Ascending aorta (tissue), 2 donors: ENCODE results near the gene TAGLN. TPM values are rescaled to one million over a fixed set of nuclear protein-coding genes. Genes with fewer than 3 reads are reported as not detected.

Source experiments
- DNase-seq, 2 donors: peaks; one replicate each; pipeline ENCODE4 v3.0.0-alpha.2; 2019; ENCODE audit warnings: low spot score in 2 of 2
- H3K27ac ChIP-seq, 2 donors: fragments of 200-600 bp; sonication (generic); one replicate each; pipeline ENCODE4 v1.5.1; 2016 to 2017; ENCODE audit warnings: mild to moderate bottlenecking in 1 of 2
- H3K27me3 ChIP-seq: fragments of 200-600 bp; sonication (generic); one replicate; pipeline ENCODE4 v1.5.1; 2017
- H3K36me3 ChIP-seq, 2 donors: fragments of 200-600 bp; sonication (generic); one replicate each; pipeline ENCODE4 v1.5.1; 2016
- H3K4me1 ChIP-seq, 2 donors: fragments of 200-600 bp; sonication (generic); one replicate each; pipeline ENCODE4 v1.5.1; 2016 to 2017; ENCODE audit warnings: mild to moderate bottlenecking in 1 of 2
- H3K4me3 ChIP-seq, 2 donors: fragments of 200-600 bp; sonication (generic); one replicate each; pipeline ENCODE4 v1.5.1; 2016 to 2017; ENCODE audit warnings: mild to moderate bottlenecking in 1 of 2
- H3K9me3 ChIP-seq, 2 donors: fragments of 200-600 bp; sonication (generic); one replicate each; pipeline ENCODE4 v1.5.1; 2016
- intact Hi-C: fragments of 100-400 bp; cut with DNase I; formaldehyde crosslinking; loops from one replicate; pipeline ENCODE4 v1.15.1; 2023
- total RNA-seq: library from RNA; depleted of rRNA; stranded (reverse); fragments of >200 nt; gene quantifications from one replicate; pipeline ENCODE4 v1.1.0, GENCODE V29; 2016
- TF ChIP-seq, protein P1 (sequence below), 3 experiments: fragments of 200-600 bp in 2 of 3; fragments of 450-650 bp in 1 of 3; sonication (generic) in 2 of 3; IDR thresholded peaks; one replicate each; pipeline ENCODE4 v1.5.1; 2016 to 2019; ENCODE audit warnings: antibody characterized with exemption in 3 of 3, mild to moderate bottlenecking in 1 of 3, moderate library complexity in 1 of 3

The TAGLN gene
- total RNA-seq, 1 donor from 2014 or later = 6,542 TPM

DNA sequence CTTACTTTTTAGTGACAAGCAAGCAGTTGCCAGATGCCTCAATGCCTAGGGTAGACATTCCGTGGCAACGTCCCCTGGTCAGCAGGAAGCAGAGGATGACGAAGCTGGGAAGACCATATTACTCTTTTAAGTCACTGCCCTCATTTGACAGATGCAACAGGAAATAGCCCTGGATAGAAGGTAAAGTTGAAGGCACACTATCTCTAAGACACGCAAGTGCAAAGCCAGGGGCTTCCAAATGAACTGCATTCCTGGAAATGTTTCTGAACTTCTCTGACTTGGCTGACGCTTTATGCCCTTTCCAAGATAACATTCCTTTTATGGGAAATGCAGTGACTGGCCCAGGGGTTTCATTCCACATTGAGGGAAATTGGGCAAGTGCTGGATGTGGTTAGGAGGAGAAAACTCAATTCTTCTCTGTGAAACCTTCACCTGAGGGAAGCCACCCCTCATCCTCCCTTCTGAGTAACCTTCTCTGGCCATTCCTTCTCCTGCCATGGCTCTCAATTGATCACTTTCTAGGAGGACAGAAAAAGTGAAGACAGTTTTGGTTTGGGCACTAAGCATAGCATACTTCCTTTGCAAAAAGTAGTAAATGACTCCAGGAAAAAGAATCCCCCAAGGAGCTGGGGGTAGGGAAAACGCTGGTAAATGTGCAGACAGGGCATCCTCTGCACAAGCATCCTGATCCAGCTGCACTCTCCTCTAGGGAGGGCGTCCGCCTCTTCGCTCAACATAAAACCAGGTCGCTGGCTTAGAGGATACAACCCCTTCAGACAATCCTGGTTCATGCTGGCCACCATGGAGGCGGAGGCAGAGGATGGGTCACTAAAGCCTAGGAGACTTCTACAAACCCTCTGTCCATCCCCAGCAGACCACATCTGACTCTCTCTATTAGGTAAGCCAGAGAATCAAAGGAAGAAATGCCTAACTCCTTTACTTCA, 18.2 kb downstream of the TAGLN start:
- Histone ChIP-seq H3K9me3 (no peaks in the 10 kb centered on the region), H3K27me3 (no peaks in the 10 kb centered on the region), H3K27ac (peak overlapping the region; percentile 90 to 94), H3K4me3 (peak overlapping the region in 1 of 2 donors; percentile 51), H3K36me3 (peaks cover 0 to 22% of the 10 kb centered on the region in 2 donors), H3K4me1 (peaks cover 41 to 53% of the 10 kb centered on the region in 2 donors)
- TF ChIP-seq, protein P1, sequence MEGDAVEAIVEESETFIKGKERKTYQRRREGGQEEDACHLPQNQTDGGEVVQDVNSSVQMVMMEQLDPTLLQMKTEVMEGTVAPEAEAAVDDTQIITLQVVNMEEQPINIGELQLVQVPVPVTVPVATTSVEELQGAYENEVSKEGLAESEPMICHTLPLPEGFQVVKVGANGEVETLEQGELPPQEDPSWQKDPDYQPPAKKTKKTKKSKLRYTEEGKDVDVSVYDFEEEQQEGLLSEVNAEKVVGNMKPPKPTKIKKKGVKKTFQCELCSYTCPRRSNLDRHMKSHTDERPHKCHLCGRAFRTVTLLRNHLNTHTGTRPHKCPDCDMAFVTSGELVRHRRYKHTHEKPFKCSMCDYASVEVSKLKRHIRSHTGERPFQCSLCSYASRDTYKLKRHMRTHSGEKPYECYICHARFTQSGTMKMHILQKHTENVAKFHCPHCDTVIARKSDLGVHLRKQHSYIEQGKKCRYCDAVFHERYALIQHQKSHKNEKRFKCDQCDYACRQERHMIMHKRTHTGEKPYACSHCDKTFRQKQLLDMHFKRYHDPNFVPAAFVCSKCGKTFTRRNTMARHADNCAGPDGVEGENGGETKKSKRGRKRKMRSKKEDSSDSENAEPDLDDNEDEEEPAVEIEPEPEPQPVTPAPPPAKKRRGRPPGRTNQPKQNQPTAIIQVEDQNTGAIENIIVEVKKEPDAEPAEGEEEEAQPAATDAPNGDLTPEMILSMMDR (IDR thresholded peaks at IDR 0.05) = no peak
- intact Hi-C loops = no loop called here
- peak in 1 of 2 donors; percentile 89 for DNase-seq

DNA sequence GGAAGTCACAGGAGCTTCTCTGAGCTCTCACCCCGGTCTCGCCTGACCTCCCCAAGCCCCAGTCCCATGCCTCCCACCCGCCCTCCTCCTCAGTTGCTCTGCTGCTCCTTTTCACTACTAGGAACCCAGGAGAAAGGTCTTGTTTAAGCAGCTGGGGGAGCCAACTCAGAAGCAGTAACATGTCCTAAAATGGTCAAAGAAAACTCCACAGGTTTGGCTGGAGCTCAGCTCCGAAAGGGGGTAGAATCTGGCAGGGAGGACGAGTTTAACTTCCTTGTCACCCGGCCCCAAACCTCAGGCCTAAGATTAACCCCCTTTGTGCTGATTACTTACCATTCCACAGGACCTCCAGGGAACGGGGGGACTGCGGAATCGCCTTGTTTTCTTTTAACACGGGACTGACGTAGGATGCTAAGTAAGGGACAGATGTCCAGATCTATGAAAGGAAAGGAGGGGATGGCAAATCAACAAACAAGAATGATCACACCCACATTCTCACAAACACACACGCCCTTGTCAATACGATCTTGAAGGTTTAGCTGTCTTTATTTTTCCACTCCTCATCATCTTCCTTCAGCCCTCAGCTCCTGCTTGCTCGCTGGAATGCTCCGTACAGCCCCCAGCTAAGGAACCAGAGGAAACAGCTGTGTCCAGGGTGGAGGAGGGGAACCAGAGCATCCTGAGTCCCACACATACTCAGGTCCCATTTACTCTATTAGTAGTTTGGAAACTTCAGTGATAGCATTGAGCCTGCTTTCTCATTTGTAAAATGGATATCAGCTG, 19.2 kb downstream of the TAGLN start:
- DNase-seq = peak in 1 of 2 donors; percentile 88

DNA sequence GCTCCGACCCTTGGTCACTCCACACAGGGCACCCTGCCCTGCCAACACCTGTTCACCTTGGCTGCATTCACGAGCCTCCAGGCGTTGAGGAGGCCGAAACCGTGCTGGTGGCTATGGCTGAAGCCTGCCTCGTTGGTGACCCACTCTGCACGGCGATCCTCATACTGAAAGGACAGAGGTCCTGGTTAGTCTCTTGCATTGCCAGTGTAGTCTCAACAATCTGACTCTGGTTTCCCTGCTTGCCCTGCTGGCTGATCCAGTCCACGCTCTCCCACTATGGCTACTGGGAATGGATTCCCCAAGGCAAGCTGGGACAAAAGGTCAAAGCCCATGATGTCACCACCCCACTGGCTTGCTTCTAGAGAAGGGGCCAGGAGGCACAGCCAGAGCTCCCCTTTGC, 19.8 kb downstream of the TAGLN start:
- Histone ChIP-seq H3K36me3 (peaks cover 11 to 20% of the 10 kb centered on the region in 2 donors), H3K4me1 (peaks cover 41 to 55% of the 10 kb centered on the region in 2 donors), H3K27ac (peak overlapping the region; percentile 90 to 94), H3K27me3 (no peaks in the 10 kb centered on the region), H3K4me3 (peak overlapping the region in 1 of 2 donors; percentile 51), H3K9me3 (no peaks in the 10 kb centered on the region)
- intact Hi-C loops = no loop called here
- TF ChIP-seq, protein P1 (IDR thresholded peaks at IDR 0.05) = no peak
- DNase-seq = peak in 1 of 2 donors; percentile 71

More for the DNA sequence above, 19.2 kb downstream of the TAGLN start:
- TF ChIP-seq, protein P1 (IDR thresholded peaks at IDR 0.05) = no peak
- Histone ChIP-seq H3K27me3 (no peaks in the 10 kb centered on the region), H3K36me3 (peaks cover 4 to 15% of the 10 kb centered on the region in 2 donors), H3K9me3 (no peaks in the 10 kb centered on the region), H3K27ac (peak overlapping the region; percentile 90 to 94), H3K4me3 (peak overlapping the region in 1 of 2 donors; percentile 51), H3K4me1 (peaks cover 41 to 55% of the 10 kb centered on the region in 2 donors)
- intact Hi-C loops = no loop called here

DNA sequence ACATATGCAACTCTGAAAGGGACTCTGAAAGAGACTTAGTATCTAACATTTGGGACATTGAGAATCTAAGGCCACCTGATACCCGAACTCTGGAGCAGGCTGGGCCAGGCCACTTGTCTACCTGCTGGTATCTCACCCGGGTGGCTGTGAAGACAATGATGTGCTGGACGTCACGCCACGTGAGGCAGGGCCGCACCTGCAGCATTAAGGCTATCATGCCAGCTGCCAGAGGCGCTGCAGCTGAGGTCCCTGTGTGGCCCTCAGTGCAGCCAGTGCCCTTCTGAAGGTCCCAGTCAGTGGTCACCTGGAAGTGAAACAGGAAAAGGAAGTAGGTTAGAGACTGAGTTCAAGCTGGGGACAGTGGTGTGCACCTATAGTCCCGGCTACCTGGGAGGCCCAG, 20.3 kb downstream of the TAGLN start:
- H3K9me3 ChIP-seq = no peaks in the 10 kb centered on the region
- TF ChIP-seq, protein P1 (IDR thresholded peaks at IDR 0.05) = no peak
- H3K27ac ChIP-seq = peak overlapping the region; percentile 90 to 94
- peaks cover 11 to 23% of the 10 kb centered on the region in 2 donors for H3K36me3 ChIP-seq
- peaks cover 41 to 55% of the 10 kb centered on the region in 2 donors for H3K4me1 ChIP-seq
- peak overlapping the region in 1 of 2 donors; percentile 46 for H3K4me3 ChIP-seq
- DNase-seq = peak in 1 of 2 donors; percentile 64
- intact Hi-C loops = no loop called here
- H3K27me3 ChIP-seq = no peaks in the 10 kb centered on the region

DNA sequence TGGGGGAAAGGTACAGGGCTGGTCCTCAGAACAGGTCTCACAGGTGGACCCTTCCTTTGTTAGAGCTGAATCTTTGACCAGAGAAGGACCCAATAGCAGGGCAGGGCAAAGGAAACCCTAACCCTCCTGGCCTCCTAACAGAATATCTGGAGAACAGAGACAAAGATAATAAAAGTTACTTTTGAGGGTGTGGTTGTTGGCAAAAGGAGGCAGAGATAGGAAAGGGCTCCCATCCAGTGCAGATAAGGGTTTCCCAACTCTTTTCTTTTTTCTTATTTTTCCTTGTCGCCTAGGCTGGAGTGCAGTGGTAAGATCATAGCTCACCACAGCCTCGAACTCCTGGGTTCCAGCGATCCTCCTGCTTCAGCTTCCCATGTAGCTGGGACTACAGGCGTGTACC, 20.8 kb downstream of the TAGLN start:
- H3K9me3 ChIP-seq = no peaks in the 10 kb centered on the region
- peak overlapping the region; percentile 90 to 94 for H3K27ac ChIP-seq
- intact Hi-C loops = loop anchor here (1.0 kb wide), 1 partner anchor 21 kb away; the partner anchor contains the start of gene TAGLN
- H3K27me3 ChIP-seq = no peaks in the 10 kb centered on the region
- H3K4me3 ChIP-seq = peak overlapping the region in 1 of 2 donors; percentile 46
- peaks cover 41 to 55% of the 10 kb centered on the region in 2 donors for H3K4me1 ChIP-seq
- DNase-seq = no peak
- TF ChIP-seq, protein P1 (IDR thresholded peaks at IDR 0.05) = no peak
- peaks cover 11 to 20% of the 10 kb centered on the region in 2 donors for H3K36me3 ChIP-seq
